ENCODE measurements around the gene IFNA14.

The IFNA14 gene

DNA sequence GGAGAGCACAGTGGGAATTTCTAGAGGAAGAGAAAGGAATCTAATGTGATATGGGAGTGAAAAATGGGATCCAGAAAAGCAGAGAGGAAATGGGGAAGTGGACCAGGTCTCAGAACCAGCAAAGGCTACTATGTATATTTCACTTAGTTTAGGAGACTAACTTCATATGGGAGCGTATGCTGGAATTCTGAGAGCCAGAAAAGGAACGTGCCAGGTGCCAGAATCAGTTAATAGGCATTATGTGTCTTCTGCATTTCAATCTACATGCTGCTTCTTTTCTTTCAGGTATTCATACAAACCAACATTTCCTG, 28.5 kb upstream of the IFNA14 start:
- no peaks in the 10 kb centered on the region for H3K27me3 ChIP-seq (ENCODE audit: insufficient read depth, poor library complexity, severe bottlenecking)
- peak; percentile 52 for TF ChIP-seq SPI1 (IDR thresholded peaks at IDR 0.05; ENCODE audit: borderline replicate concordance, low read depth)
- TF ChIP-seq, protein P1, sequence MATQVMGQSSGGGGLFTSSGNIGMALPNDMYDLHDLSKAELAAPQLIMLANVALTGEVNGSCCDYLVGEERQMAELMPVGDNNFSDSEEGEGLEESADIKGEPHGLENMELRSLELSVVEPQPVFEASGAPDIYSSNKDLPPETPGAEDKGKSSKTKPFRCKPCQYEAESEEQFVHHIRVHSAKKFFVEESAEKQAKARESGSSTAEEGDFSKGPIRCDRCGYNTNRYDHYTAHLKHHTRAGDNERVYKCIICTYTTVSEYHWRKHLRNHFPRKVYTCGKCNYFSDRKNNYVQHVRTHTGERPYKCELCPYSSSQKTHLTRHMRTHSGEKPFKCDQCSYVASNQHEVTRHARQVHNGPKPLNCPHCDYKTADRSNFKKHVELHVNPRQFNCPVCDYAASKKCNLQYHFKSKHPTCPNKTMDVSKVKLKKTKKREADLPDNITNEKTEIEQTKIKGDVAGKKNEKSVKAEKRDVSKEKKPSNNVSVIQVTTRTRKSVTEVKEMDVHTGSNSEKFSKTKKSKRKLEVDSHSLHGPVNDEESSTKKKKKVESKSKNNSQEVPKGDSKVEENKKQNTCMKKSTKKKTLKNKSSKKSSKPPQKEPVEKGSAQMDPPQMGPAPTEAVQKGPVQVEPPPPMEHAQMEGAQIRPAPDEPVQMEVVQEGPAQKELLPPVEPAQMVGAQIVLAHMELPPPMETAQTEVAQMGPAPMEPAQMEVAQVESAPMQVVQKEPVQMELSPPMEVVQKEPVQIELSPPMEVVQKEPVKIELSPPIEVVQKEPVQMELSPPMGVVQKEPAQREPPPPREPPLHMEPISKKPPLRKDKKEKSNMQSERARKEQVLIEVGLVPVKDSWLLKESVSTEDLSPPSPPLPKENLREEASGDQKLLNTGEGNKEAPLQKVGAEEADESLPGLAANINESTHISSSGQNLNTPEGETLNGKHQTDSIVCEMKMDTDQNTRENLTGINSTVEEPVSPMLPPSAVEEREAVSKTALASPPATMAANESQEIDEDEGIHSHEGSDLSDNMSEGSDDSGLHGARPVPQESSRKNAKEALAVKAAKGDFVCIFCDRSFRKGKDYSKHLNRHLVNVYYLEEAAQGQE (IDR thresholded peaks at IDR 0.05; ENCODE audit: insufficient replicate concordance, low read depth): no peak
- no peak overlapping the region for H3K4me3 ChIP-seq (replicated peaks; ENCODE audit: insufficient read depth, low read length)
- DNase-seq (ENCODE audit: low read depth in 1 of 2, low spot score in 1 of 2): no peak
- H3K27ac ChIP-seq (replicated peaks): no peak overlapping the region

DNA sequence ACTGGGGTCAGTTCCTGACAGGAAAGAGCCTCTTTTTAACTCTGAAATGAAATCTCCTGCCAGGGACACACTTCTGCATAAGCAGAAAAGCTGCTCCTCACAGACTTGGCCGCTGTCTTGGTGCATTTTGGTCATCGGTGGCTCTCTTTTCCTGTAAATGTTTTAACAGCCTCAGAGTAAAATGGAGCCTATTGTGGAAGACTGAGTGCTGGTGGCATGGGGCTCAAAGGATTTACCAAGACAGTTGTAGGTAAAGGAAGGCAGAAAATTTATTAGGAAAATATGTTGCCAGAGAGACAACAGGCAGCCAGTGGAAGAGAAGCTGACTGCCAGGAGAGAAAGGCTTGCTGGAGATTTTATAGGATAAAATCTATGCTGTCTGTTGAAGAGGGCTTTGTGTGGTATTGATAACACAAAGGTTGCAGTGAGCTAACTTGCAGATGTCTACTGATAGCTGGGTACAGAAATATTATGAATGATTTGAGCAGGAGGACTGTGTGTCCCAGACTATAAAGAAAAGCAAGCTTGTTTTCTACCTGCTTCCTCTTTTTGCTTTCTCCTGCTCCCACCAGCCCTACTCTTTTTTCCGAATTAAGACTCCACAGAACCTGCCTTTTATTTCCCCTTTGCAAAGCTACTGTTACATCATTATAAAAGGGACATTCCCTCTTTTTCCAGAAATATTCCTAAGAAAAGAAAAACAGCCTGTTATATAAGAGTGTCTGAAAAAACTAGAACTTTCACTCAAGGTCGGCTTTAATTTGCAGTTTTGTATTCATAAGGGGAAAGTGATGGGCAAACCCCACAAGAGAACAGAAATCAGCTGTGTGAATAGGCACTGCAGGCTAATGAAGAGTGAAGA, 27.9 kb upstream of the IFNA14 start:
- DNase-seq (ENCODE audit: low read depth in 1 of 2, low spot score in 1 of 2): no peak
- no peak for TF ChIP-seq GABPA (IDR thresholded peaks at IDR 0.05; ENCODE audit: low read depth)
- TF ChIP-seq SPI1 (IDR thresholded peaks at IDR 0.05; ENCODE audit: borderline replicate concordance, low read depth): peak; percentile 29; the same call in 1 of the 2 replicates
- Histone ChIP-seq H3K27ac (replicated peaks) (no peak overlapping the region), H3K27me3 (ENCODE audit: insufficient read depth, poor library complexity, severe bottlenecking) (no peaks in the 10 kb centered on the region), H3K4me3 (replicated peaks; ENCODE audit: insufficient read depth, low read length) (no peak overlapping the region)

DNA sequence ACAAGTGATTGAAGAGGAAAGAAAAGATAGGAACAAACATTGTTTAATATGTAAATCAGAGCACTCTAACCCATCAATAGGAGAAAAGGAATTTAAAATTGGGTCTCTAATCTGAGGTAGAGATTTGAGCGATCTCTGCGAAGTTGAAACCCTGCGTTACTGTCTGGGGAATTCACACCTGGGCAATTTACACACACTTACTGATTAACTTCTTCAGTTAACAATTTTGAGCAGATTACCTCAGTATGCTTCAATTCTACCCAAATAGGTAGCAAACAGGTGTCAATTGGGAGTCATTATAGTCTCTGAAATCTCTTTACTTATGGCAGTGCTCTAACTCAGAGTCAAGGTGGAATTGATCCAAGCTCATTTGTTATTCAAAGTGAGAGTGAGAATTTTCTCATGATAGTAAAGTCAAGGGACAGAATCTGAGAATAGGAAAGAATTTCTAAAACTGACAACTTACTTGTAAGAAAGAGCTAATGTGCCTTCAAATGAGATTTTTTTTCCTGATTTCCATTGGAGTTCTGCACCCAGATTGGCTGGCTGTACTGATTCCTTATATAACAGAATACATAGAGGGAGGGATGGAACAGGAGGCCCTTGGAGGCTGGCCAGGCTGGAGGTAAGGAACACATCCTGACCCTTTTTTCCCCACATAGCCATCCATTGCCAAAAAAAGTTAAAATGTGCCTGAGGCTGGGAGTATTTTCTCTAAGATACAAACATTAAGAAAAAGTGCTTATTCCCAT, 27.1 kb upstream of the IFNA14 start:
- no peak for TF ChIP-seq POLR2AphosphoS5 (IDR thresholded peaks at IDR 0.05; ENCODE audit: low read depth)
- TF ChIP-seq, protein P2, sequence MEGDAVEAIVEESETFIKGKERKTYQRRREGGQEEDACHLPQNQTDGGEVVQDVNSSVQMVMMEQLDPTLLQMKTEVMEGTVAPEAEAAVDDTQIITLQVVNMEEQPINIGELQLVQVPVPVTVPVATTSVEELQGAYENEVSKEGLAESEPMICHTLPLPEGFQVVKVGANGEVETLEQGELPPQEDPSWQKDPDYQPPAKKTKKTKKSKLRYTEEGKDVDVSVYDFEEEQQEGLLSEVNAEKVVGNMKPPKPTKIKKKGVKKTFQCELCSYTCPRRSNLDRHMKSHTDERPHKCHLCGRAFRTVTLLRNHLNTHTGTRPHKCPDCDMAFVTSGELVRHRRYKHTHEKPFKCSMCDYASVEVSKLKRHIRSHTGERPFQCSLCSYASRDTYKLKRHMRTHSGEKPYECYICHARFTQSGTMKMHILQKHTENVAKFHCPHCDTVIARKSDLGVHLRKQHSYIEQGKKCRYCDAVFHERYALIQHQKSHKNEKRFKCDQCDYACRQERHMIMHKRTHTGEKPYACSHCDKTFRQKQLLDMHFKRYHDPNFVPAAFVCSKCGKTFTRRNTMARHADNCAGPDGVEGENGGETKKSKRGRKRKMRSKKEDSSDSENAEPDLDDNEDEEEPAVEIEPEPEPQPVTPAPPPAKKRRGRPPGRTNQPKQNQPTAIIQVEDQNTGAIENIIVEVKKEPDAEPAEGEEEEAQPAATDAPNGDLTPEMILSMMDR (IDR thresholded peaks at IDR 0.05; ENCODE audit: insufficient read depth, low read length): no peak
- no peak for TF ChIP-seq SPI1 (IDR thresholded peaks at IDR 0.05; ENCODE audit: borderline replicate concordance, low read depth)
- DNase-seq (ENCODE audit: low read depth in 1 of 2, low spot score in 1 of 2): no peak
- Histone ChIP-seq H3K27me3 (ENCODE audit: insufficient read depth, poor library complexity, severe bottlenecking) (no peaks in the 10 kb centered on the region), H3K27ac (replicated peaks) (no peak overlapping the region), H3K4me3 (replicated peaks; ENCODE audit: insufficient read depth, low read length) (no peak overlapping the region)

DNA sequence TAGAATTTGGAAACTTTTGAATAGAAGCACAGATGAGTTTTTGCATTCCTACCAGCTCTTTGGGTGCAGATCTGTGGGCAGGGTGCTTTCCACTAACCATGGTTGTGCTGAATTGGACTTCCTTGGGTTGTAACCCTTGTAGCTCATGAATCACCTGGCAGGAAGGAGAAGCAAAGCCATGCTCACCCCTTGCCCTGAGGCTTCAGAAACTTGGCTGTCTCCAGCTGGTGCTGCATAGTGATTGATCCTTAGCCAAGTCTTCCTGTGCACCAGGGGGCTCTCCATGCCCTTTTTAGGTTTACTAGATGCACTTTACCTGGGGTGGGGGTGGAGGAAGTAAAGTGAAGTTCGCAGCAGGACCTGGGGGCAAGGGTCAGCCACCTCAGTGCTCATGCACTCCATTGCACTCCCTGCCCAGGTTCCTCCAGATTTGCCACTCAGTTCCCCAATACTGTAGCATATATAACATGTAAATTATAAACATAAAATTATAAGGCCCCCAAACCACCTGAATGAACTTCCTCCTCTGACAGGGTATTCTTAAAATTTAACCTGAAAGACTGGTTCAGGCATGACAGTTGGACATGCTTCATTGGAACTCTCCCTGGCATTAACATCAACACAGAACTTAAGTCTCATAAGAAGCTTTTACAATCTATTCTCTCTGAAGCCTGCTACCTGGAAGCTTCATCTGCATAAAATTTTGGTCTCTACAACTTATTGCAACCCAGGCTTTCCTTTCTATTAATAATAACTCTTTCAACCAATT, 25.8 kb upstream of the IFNA14 start:
- TF ChIP-seq, protein P1 (IDR thresholded peaks at IDR 0.05; ENCODE audit: insufficient replicate concordance, low read depth): no peak
- TF ChIP-seq POLR2AphosphoS5 (IDR thresholded peaks at IDR 0.05; ENCODE audit: low read depth) (no peak), SPI1 (IDR thresholded peaks at IDR 0.05; ENCODE audit: borderline replicate concordance, low read depth) (no peak), GABPA (IDR thresholded peaks at IDR 0.05; ENCODE audit: low read depth) (no peak)
- TF ChIP-seq, protein P2 (IDR thresholded peaks at IDR 0.05; ENCODE audit: insufficient read depth, low read length): no peak
- Histone ChIP-seq H3K27ac (replicated peaks) (no peak overlapping the region), H3K27me3 (ENCODE audit: insufficient read depth, poor library complexity, severe bottlenecking) (no peaks in the 10 kb centered on the region), H3K4me3 (replicated peaks; ENCODE audit: insufficient read depth, low read length) (no peak overlapping the region)
- no peak for DNase-seq (ENCODE audit: low read depth in 1 of 2, low spot score in 1 of 2)
